Measurements from ENCODE around the gene SNX8. TPM values are rescaled to one million over a fixed set of nuclear protein-coding genes. Genes with fewer than 3 reads are reported as not detected.

SNX8 gene
- total and polyA plus RNA-seq, 9 of the 15 experiments (the other 6 are each of a cell fraction or from before 2014, with no cell fraction given): 2.7 to 51.6 (median 16.9) TPM

DNA sequence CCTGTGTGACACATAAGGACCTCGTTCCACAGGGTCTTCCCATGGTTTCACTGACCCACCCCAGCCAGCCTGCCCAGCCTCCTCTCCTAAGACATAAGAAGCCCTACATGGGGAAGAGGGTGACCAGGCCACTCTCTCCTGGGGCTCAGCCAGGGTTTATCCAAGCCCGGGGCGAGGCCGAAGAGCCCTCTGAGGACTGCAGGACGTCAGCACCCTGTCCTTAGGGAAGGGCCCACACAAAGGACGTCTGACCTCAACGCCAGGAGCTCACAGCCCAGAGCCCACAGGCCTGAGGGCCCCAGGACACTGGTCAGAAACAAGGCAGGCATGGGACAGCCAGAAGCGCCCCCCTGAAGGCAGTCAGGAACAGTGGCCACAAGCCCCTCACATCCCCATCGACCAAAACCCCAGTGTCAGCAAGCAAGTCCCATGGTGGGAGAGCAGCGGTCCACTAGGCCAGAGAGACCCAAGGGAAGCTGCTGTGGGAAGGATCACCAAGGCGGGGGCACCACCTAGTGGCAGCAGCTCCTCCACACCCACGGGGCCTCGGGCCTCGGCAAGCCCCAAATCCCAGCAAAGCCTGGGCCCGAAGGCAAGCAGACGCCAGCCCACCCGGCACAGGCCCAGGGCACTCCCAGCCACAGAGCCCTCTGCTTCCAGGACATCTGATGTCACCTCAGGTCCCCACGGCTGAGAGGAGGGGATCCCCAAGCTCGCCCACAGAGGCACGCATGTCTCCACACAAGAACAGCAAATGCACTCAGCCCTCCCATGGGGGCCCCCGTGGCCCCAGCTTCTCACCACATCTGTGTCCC is 104.9 kb downstream of the SNX8 start:
- WGBS (ENCODE audit: insufficient coverage, low coverage, missing lambda C conversion rate): 79% methylated on average over 20 of the region's 21 CpGs
- Histone ChIP-seq H3K4me1 (replicated peaks in 1 of 2; ENCODE audit: control insufficient read depth in 2 of 2, insufficient read depth in 2 of 2, low read length in 2 of 2) (peaks cover 0 to 10% of the 10 kb centered on the region in 2 experiments; a peak in 1 of 5 replicates), H4K20me1 (replicated peaks; ENCODE audit: control insufficient read depth, insufficient read depth, low read length) (no peaks in the 10 kb centered on the region; the same call in none of the 2 replicates), H3K27ac (ENCODE audit: extremely low read depth, low read depth, low read length) (no peak overlapping the region), H2AFZ (ENCODE audit: low read depth, low read length) (no peak overlapping the region), H3K4me3 (no peak overlapping the region), H3K9ac (ENCODE audit: insufficient read depth in 1 of 2, low read depth in 2 of 2, low read length in 2 of 2) (no peak overlapping the region), H3K9me3 (replicated peaks; ENCODE audit: control insufficient read depth, insufficient read depth, low read depth, low read length) (0 out of 2 replicates have a peak, but pooled peaks cover 2% of the 10 kb centered on the region), H3K79me2 (ENCODE audit: control insufficient read depth, insufficient read depth, low read length) (no peaks in the 10 kb centered on the region), H3K9me1 (ENCODE audit: control insufficient read depth, insufficient read depth, low read length) (no peaks in the 10 kb centered on the region), H3K27me3 (ENCODE audit: control insufficient read depth in 2 of 2, insufficient read depth in 2 of 2, low read length in 2 of 2) (no peaks in the 10 kb centered on the region), H3K4me2 (ENCODE audit: insufficient read depth, low read length) (no peak overlapping the region), H3K36me3 (ENCODE audit: control insufficient read depth, insufficient read depth, low read length) (peaks cover 75% of the 10 kb centered on the region; the same call in 2 of the 3 replicates)
- ChIA-PET POLR2A (interaction anchor here (1.0 to 1.7 kb wide), 2 partner anchors 28 to 359 kb away, joined by 3 to 4 read pairs; no protein-coding TSS in a partner anchor), CTCF (ENCODE audit: low intra/inter-chr PET ratio) (interaction anchor here (1.4 kb wide), 1 partner anchor 630 kb away, joined by 12 read pairs; no protein-coding TSS in a partner anchor)
- ATAC-seq (peak; percentile 96), FAIRE-seq (peak; percentile 49), DNase-seq (ENCODE audit: extremely low read depth in 1 of 4, low spot score in 3 of 4) (peak; percentile 59 to 67 (median 64))
- no TSS peak for BruUV-seq (replicated peaks)
- intact Hi-C loops (cut with micrococcal nuclease): loop anchor here (10.0 kb wide), 1 partner anchor 635 kb away; the partner anchor contains the start of gene PSMG3
- in situ Hi-C loops (cut with MboI): loop anchor here (10.0 kb wide), 1 partner anchor 625 kb away; no protein-coding TSS in a partner anchor
- peak; percentile 28; the same call in 1 of the 2 replicates for TF ChIP-seq POLR2G (IDR thresholded peaks at IDR 0.05; ENCODE audit: low read depth, low read length)
- peak; percentile 90; the same call in 1 of the 2 replicates for TF ChIP-seq STAG1 (CRISPR knock-in tag; IDR thresholded peaks at IDR 0.05; ENCODE audit: borderline replicate concordance)
- no peak for TF ChIP-seq SMAD3 (CRISPR knock-in tag; conservative IDR thresholded peaks at IDR 0.05)
- no peak for TF ChIP-seq BMI1 (IDR thresholded peaks at IDR 0.05; ENCODE audit: low read length)
- TF ChIP-seq, protein P1, sequence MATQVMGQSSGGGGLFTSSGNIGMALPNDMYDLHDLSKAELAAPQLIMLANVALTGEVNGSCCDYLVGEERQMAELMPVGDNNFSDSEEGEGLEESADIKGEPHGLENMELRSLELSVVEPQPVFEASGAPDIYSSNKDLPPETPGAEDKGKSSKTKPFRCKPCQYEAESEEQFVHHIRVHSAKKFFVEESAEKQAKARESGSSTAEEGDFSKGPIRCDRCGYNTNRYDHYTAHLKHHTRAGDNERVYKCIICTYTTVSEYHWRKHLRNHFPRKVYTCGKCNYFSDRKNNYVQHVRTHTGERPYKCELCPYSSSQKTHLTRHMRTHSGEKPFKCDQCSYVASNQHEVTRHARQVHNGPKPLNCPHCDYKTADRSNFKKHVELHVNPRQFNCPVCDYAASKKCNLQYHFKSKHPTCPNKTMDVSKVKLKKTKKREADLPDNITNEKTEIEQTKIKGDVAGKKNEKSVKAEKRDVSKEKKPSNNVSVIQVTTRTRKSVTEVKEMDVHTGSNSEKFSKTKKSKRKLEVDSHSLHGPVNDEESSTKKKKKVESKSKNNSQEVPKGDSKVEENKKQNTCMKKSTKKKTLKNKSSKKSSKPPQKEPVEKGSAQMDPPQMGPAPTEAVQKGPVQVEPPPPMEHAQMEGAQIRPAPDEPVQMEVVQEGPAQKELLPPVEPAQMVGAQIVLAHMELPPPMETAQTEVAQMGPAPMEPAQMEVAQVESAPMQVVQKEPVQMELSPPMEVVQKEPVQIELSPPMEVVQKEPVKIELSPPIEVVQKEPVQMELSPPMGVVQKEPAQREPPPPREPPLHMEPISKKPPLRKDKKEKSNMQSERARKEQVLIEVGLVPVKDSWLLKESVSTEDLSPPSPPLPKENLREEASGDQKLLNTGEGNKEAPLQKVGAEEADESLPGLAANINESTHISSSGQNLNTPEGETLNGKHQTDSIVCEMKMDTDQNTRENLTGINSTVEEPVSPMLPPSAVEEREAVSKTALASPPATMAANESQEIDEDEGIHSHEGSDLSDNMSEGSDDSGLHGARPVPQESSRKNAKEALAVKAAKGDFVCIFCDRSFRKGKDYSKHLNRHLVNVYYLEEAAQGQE (IDR thresholded peaks at IDR 0.05; ENCODE audit: borderline replicate concordance): peak; percentile 51
- TF ChIP-seq, protein P1 (CRISPR knock-in tag; IDR thresholded peaks at IDR 0.05; ENCODE audit: low read depth): no peak
- TF ChIP-seq, protein P2, sequence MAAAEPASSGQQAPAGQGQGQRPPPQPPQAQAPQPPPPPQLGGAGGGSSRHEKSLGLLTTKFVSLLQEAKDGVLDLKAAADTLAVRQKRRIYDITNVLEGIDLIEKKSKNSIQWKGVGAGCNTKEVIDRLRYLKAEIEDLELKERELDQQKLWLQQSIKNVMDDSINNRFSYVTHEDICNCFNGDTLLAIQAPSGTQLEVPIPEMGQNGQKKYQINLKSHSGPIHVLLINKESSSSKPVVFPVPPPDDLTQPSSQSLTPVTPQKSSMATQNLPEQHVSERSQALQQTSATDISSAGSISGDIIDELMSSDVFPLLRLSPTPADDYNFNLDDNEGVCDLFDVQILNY (CRISPR knock-in tag; IDR thresholded peaks at IDR 0.05): no peak
- no peak for TF ChIP-seq ETV6 (IDR thresholded peaks at IDR 0.05; ENCODE audit: borderline replicate concordance in 1 of 2, low read depth in 2 of 2, low read length in 1 of 2)
- TF ChIP-seq ETV6 (CRISPR knock-in tag; IDR thresholded peaks at IDR 0.05; ENCODE audit: borderline replicate concordance): no peak

All from K562 (cell line).